ENCODE measurements around the gene NEU4.

NEU4 gene

DNA sequence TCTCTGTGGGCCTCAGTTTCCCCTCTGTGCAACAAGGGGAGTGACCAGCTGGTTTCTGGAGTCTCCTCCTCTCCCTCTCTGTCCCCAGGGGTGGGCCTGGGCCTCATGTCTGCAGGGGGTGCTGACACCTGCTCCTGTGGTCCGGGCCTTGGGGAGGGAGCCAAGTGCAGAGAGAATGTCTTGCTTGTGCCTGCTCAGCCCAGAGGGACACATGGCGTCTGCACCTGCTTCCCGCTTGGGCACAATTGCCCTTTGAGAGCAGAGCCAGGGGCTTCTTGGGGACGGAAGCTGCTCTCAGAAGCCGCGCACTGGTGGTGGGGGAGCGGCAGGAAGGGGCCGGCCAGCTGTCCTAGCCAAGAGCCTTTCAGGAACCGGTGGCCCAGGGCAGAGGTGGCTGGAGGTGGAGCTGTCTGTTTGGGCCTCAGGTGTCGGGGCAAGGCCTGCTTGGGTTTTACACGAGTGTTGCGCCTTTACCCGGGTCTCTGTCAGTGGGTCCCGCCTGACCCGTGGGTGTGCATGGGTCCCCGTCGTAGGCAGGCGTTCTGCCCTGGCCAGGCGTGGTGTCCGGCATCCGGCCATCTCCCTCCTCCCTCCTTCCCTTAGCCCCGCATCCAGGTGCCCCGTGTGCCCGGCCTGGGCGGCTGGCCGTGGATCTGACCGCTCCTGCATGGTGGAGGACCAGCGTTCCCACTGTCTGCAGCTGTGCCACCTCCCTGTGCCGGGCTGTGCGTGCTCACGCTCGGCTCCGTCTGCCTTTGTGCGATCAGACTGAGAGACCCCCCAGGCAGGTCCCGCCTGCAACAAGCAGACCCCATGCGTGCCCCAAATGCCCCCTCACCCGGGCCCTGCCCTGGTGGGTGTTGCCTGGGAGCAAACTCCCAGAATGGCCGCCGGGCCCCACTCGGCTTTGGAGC is 4.0 kb downstream of the NEU4 start:
- CTCF ChIA-PET, result interaction anchor here (0.7 kb wide), 1 partner anchor 133 kb away, joined by 3 read pairs; no protein-coding TSS in a partner anchor
- TF ChIP-seq ARNT (IDR thresholded peaks at IDR 0.05), result no peak
- no peak for TF ChIP-seq SUZ12 (IDR thresholded peaks at IDR 0.05)
- TF ChIP-seq PKNOX1 (IDR thresholded peaks at IDR 0.05), result no peak
- TF ChIP-seq ELF4 (IDR thresholded peaks at IDR 0.05), result no peak
- no peak for TF ChIP-seq TARDBP (IDR thresholded peaks at IDR 0.05)
- no peak for TF ChIP-seq SP1 (IDR thresholded peaks at IDR 0.05)
- no peak for TF ChIP-seq BHLHE40 (IDR thresholded peaks at IDR 0.05; ENCODE audit: borderline replicate concordance)
- TF ChIP-seq FOXM1 (IDR thresholded peaks at IDR 0.05; ENCODE audit: borderline replicate concordance), result no peak
- TF ChIP-seq ZNF384 (IDR thresholded peaks at IDR 0.05), result no peak
- no peak for TF ChIP-seq NFRKB (IDR thresholded peaks at IDR 0.05)
- TF ChIP-seq L3MBTL2 (conservative IDR thresholded peaks at IDR 0.05), result no peak
- TF ChIP-seq HDGF (IDR thresholded peaks at IDR 0.05; ENCODE audit: borderline replicate concordance), result no peak
- no peak for TF ChIP-seq FOXA1 (IDR thresholded peaks at IDR 0.05)
- POLR2A ChIA-PET, result no interaction called here
- no peak for DNase-seq (ENCODE audit: extremely low spot score)

DNA sequence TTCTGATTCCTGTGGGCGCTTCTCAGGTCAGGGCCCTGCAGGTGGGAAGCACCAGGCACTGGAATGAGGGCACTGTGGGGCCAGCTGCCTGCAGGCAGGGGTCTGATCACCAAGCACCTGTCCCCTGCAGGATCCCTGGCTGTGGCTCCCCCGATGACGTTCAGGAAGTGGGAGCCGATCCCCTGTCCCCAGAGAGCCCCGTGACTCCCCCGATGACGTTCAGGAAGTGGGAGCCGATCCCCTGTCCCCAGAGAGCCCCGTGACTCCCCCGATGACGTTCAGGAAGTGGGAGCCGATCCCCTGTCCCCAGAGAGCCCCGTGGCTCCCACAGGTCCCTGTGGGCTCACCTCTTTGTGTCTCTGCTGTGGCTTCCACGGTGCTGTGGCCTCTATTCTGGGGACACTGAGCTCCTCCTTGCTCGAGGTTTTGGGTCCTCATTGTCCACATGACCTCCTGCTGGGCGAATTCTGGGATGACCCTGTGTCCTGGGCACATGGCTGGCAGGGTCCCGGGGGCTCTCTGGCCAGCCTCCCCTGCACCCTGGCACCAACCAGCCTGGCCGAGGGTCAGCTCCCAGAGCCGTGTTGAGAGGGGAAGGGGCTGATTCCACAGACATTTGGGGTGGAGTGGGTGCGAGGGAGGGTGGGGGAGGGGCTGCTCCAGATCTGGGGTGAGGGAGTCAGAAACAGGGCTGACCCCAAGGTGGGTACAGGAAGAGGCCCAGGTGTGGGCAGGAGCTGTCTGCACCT is 4.8 kb downstream of the NEU4 start:
- no peak for DNase-seq (ENCODE audit: extremely low spot score)
- TF ChIP-seq ZNF384 (IDR thresholded peaks at IDR 0.05), result no peak
- no peak for TF ChIP-seq FOXM1 (IDR thresholded peaks at IDR 0.05; ENCODE audit: borderline replicate concordance)
- no peak for TF ChIP-seq FOXK2 (IDR thresholded peaks at IDR 0.05)
- no peak for TF ChIP-seq ARNT (IDR thresholded peaks at IDR 0.05)
- no peak for TF ChIP-seq TARDBP (IDR thresholded peaks at IDR 0.05)
- TF ChIP-seq NFRKB (IDR thresholded peaks at IDR 0.05), result no peak
- TF ChIP-seq FOXA1 (IDR thresholded peaks at IDR 0.05), result no peak
- no peak for TF ChIP-seq LEF1 (IDR thresholded peaks at IDR 0.05; ENCODE audit: borderline replicate concordance)
- no peak for TF ChIP-seq HDGF (IDR thresholded peaks at IDR 0.05; ENCODE audit: borderline replicate concordance)
- TF ChIP-seq ELF4 (IDR thresholded peaks at IDR 0.05), result no peak
- ChIA-PET CTCF (no interaction called here), POLR2A (no interaction called here)

- no peak for DNase-seq (ENCODE audit: extremely low spot score)
- POLR2A ChIA-PET, result no interaction called here
- TF ChIP-seq FOXK2 (IDR thresholded peaks at IDR 0.05), result no peak
- TF ChIP-seq PKNOX1 (IDR thresholded peaks at IDR 0.05), result no peak
- no peak for TF ChIP-seq L3MBTL2 (conservative IDR thresholded peaks at IDR 0.05)
- TF ChIP-seq ELF4 (IDR thresholded peaks at IDR 0.05), result no peak
- no peak for TF ChIP-seq ARNT (IDR thresholded peaks at IDR 0.05)
- TF ChIP-seq CTBP1 (IDR thresholded peaks at IDR 0.05; ENCODE audit: borderline replicate concordance), result no peak
- TF ChIP-seq SUZ12 (IDR thresholded peaks at IDR 0.05), result no peak
- TF ChIP-seq FOXM1 (IDR thresholded peaks at IDR 0.05; ENCODE audit: borderline replicate concordance), result no peak
- no peak for TF ChIP-seq SP1 (IDR thresholded peaks at IDR 0.05)
- no peak for TF ChIP-seq NFRKB (IDR thresholded peaks at IDR 0.05)
- no peak for TF ChIP-seq LEF1 (IDR thresholded peaks at IDR 0.05; ENCODE audit: borderline replicate concordance)
- no peak for TF ChIP-seq TARDBP (IDR thresholded peaks at IDR 0.05)
- no peak for TF ChIP-seq FOXA1 (IDR thresholded peaks at IDR 0.05)
- TF ChIP-seq BHLHE40 (IDR thresholded peaks at IDR 0.05; ENCODE audit: borderline replicate concordance), result no peak
- TF ChIP-seq ZNF384 (IDR thresholded peaks at IDR 0.05), result no peak
- no peak for TF ChIP-seq HDGF (IDR thresholded peaks at IDR 0.05; ENCODE audit: borderline replicate concordance)
- CTCF ChIA-PET, result no interaction called here
Measured at GRCh38 chr2:241814393-241814642, 5.3 kb downstream of the NEU4 start.

DNA sequence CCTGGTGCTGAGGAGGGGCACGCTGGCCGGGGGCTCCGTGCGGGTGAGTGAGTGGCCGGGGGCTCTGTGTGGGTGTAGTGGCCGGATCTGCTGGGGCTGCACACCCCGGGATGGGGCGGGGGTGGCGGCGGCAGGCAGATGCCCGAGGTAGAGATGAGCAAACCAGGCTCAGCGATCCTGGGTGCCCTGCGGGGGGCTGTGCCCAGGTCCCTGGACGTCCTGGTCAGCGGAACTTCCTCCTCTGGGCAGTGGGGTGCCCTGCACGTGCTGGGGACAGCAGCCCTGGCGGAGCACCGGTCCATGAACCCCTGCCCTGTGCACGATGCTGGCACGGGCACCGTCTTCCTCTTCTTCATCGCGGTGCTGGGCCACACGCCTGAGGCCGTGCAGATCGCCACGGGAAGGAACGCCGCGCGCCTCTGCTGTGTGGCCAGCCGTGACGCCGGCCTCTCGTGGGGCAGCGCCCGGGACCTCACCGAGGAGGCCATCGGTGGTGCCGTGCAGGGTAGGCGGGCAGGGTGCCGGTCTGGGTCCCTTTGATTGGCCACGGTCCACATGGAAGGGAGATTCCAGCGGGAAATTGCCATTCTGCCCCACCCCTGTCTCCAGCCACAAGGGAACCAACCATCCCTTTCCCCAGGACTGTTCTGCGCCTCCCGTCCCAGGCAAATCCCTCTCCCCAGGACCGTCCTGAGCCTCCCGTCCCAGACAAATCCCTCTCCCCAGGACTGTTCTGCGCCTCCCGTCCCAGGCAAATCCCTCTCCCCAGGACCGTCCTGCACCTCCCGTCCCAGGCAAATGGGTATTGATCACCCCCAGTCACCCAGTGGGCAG is 5.9 kb downstream of the NEU4 start:
- no peak for TF ChIP-seq CTBP1 (IDR thresholded peaks at IDR 0.05; ENCODE audit: borderline replicate concordance)
- ChIA-PET POLR2A (no interaction called here), CTCF (no interaction called here)
- DNase-seq (ENCODE audit: extremely low spot score), result no peak

- POLR2A ChIA-PET, result no interaction called here
- CTCF ChIA-PET, result no interaction called here
- DNase-seq (ENCODE audit: extremely low spot score), result no peak
- TF ChIP-seq L3MBTL2 (conservative IDR thresholded peaks at IDR 0.05) (no peak), FOXM1 (IDR thresholded peaks at IDR 0.05; ENCODE audit: borderline replicate concordance) (no peak), HDGF (IDR thresholded peaks at IDR 0.05; ENCODE audit: borderline replicate concordance) (no peak), LEF1 (IDR thresholded peaks at IDR 0.05; ENCODE audit: borderline replicate concordance) (no peak), TARDBP (IDR thresholded peaks at IDR 0.05) (no peak), ELF4 (IDR thresholded peaks at IDR 0.05) (no peak), NFRKB (IDR thresholded peaks at IDR 0.05) (no peak), FOXA1 (IDR thresholded peaks at IDR 0.05) (no peak), SUZ12 (IDR thresholded peaks at IDR 0.05) (no peak), BHLHE40 (IDR thresholded peaks at IDR 0.05; ENCODE audit: borderline replicate concordance) (no peak), CTBP1 (IDR thresholded peaks at IDR 0.05; ENCODE audit: borderline replicate concordance) (no peak), ZNF384 (IDR thresholded peaks at IDR 0.05) (no peak), ARNT (IDR thresholded peaks at IDR 0.05) (no peak), PKNOX1 (IDR thresholded peaks at IDR 0.05) (no peak), SP1 (IDR thresholded peaks at IDR 0.05) (no peak), FOXK2 (IDR thresholded peaks at IDR 0.05) (no peak)
Measured at GRCh38 chr2:241815477-241816430, 6.8 kb downstream of the NEU4 start.

All from HEK293T (cell line).